Measurements from ENCODE around the gene GIT2.

Gene GIT2

DNA sequence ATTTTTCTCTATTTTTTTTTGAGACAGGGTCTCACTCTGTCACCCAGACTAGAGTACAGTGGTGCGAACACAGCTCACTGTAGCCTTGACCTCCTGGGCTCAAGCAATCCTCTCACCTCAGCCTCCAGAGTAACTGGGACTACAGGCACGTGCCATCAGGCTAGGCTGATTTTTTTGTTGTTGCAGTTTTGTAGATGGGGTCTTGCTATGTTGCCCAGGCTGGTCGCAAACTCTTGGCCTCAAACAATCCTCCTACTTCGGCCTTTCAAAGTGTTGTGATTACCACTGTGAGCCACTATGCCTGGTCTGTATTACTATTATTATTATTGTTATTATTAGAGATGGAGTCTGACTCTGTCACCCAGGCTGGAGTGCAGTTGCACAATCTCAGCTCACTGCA is 23.3 kb downstream of the GIT2 start:
- no peak for DNase-seq (ENCODE audit: low spot score)

DNA sequence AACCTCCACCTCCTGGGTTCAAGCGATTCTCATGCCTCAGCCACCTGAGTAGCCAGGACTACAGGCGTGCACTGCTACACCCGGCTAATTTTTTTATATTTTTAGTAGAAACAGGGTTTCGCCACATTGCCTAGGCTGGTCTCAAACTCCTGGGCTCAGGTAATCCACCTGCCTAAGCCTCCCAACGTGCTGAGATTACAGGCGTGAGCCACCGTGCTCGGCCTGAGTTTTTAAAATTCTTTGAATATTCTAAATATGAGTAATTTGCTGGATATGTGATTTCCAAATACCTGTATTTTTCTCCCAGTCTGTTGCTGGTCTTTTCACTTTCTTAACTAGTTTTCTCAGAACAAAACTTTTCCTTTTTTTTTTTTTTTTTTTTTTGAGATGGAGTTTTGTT is 27.4 kb downstream of the GIT2 start:
- no peak for DNase-seq (ENCODE audit: low spot score)

DNA sequence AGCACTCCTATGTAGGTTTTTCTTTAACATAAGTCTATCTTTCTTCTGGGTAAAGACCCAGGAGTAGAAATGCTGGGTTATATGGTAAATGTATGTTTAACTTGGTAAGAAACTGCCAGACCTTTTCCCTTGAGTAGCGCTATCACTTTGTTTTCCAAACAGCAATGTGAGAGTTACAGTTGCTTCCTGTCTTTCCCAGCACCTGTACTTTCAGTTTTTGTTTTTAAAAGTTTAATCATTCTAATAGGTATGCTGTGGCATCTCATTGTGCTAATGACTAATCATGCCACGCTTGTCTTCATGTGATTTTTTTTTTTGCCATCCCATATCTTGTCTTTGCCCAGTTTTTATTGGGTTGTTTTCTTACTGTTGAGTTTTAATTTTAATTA is 28.1 kb downstream of the GIT2 start:
- DNase-seq (ENCODE audit: low spot score) = no peak

DNA sequence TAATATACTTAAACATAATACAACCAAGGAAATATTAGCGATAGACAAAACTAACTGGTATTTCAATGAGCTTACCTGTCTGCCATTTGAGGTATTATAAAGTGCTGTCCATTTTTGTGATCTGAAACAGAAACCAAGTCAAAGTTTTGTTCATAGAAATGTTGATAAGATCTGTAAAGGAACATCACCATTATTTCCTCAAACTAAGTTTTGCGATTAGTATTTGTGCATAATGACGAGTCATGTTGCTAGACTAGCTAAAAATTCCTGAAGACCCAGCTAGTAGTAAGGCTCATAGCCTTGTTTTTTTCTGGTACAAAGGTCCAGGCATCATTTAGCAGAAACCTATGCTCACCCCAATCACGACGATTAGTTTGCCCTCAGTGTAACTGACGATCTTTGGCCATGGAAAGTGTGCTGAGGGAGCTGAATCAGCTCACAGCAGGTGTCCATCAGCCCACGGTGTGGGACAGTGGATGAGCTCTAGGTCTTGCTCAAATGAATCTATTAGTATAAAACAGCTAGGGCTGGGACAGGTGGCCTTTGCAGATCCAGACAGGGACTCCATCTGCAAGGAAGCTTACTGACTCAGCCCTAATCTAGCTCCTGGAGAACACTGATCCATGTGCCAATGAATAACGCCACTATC is 28.7 kb downstream of the GIT2 start:
- DNase-seq (ENCODE audit: low spot score) = no peak

DNA sequence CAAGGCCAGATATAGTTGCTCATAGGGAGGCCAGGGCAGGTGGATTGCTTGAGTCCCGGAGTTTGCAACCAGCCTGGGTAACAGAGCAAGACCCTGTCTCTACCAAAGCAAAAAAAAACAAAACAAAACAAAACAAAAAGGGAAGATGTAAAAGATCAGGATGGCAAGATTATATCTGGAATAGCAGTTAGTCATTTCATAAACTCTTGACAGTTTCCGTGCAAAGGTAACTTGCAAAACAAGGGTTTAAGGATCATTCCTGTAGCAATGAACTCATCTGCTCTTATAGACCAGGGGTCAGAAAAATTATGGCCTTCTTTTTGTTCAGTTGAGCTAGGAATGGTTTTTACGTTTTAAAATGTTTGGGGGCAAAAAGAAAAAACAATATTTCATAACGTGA is 29.6 kb downstream of the GIT2 start:
- no peak for DNase-seq (ENCODE audit: low spot score)

DNA sequence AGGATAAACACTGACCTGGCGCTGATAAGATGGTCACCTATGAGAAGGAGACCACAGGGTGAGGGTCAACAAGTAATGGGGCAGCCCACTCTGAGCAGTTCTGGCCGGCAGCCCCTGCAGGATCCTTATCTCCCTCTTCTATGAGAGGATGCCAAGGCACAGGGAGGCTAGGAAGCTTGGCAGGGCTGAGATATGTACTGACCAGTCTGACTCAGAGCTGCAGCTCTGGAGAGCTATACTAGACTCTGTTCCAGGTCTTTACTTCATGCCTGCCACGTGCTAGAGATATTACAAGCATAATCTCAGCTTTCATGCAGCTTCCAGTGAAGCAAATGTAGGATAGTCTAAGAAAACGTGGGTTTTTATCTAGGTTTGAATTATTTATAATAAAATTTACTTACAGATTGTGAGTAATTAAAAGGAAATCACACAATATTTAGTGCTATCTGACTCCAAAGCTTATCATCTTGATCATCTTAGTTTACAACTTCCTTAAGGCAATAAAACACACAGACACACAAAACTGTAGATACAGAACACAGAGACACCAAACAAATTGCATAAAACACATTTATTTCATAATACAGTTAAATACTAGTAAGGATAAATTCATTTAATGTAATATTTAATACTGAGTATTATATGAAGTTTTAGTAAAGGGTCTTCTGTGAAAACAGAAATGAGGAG is 32.3 kb downstream of the GIT2 start:
- no peak for DNase-seq (ENCODE audit: low spot score)

DNA sequence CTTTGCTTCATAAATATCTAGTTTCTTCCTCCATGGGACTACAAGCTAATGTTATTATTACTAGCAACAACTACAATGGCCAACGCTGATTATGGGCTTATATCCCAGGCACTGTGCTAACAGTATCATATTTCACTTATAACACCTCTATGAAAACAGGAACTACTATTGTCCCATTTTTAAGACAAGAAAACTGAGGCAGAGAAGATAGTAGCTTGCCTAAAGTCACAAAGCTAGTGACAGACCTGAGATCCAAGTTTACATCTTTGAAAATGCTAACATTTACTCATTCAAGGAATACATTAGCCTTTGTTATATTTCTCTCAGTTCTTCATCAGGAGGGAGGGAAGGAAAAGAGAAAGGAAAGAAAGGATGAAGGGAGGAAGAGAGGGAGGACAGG is 32.8 kb downstream of the GIT2 start:
- no peak for DNase-seq (ENCODE audit: low spot score)

DNA sequence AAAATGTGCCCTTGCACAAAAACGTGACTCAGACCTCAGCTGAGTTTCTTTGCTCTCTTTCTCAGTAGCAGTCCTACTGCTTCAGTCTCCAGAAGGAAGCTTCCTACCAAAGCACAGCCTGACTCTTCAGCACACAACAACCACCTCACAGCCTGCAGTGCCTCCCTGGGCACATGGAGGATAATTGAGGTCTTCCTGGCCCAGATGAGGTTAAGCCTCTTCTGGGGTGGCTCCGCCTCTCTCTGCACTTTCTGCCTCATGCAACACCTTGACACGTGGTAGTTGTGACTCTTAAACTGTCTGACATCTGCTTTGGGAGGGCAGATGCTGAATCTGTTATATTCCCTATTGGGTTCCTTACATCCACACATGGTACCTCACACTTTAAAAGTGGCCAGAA is 33.8 kb downstream of the GIT2 start:
- no peak for DNase-seq (ENCODE audit: low spot score)

DNA sequence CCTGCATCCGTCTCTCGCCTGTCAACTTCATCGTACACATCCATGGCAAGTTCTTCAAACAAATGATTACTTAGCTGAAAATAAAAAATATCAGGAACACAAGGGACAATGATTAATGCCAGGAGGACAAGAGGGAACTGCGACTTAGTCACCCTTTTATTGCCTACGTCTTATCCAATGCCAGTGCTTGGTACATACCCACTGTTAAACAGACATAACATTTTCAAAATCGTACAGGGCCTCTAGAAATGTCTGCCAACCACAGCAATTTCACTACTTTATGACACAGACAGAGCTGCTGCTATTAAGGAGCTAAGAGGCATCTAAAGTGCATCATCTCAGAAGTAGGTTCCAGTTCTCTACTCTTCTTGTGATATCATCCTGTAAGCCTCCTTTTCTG is 34.6 kb downstream of the GIT2 start:
- DNase-seq (ENCODE audit: low spot score) = no peak

DNA sequence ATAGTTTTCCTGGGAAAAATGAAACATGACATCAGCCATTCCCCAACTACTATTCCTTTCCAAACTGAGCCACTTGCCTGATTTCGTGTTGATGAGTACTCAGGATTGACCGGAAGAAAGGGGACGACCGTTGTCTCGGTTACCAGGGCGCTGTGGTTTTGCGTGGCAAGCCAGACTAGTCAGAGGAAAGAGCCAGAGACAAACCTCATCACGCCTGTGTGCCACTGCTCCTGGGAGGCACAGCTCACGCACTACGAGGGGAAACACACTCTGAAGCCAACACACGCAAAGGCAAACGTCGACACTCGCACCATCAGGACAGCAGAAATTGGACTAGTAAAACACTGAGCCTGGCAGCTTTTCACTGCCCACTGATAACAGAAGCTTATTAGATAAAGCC is 35.0 kb downstream of the GIT2 start:
- no peak for DNase-seq (ENCODE audit: low spot score)

DNA sequence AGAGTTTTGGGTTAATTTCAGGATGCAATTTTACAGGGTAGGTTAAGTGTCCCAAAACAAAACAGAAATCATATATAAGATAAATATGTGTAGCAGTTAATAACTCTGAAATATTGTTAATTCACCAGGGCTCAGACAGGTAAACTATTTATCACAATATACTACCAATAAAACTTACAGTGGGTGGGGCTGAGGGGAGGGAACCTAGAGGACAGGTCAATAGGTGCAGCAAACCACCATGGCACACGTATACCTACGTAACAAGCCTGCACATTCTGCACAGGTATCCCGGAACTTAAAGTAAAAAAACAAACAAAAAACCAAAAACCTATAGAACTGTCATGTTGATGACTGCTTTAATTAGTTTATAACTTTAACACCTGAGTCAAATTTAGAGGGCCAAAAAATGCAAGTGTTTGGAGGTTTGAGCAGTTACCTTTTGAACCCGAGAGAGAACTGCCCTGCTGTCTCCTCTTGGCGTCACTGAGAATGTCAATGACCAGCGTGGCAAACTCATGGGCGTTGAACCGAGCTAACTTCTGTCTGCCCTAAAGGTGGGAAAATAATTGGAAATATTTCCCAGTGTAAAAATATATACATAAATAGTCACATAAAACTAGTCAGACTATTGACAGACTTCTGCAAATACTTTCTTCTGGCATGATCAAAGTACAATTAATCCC is 36.6 kb downstream of the GIT2 start:
- DNase-seq (ENCODE audit: low spot score) = no peak

DNA sequence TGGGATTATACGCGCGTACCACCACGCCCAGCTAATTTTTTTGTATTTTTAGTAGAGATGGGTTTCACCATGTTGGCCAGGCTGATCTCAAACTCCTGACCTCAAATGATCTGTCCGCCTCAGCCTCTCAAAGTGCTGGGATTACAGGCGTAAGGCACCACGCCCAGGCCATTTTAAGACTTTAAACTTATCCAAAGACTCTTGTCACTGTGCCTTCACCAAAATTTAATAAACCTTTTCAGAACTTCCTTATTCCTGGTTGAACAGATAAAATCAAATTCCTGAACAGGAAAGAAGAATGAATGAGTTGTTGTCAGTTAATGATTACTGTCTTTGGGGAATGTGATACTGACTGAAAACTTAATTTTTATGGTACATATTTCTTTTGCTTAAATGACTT is 37.8 kb downstream of the GIT2 start:
- DNase-seq (ENCODE audit: low spot score) = no peak

DNA sequence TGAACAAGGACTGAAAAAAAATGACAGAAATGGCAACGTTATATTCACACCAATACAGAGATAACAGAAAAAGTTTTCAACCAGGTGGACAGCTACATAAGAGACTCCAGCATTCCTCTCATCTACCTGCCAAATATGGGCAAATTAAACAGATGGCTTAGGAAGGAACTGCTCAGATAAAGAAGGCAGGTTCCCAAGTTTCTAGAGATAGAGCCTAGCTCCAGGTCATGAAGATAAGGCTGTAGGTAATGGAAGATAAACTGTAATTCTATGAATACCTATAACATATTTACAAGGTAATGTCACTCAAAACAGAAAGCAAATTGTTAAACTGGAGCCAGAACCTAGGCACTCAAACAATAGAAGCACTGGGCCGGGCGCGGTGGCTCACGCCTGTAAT is 42.5 kb downstream of the GIT2 start:
- no peak for DNase-seq (ENCODE audit: low spot score)

DNA sequence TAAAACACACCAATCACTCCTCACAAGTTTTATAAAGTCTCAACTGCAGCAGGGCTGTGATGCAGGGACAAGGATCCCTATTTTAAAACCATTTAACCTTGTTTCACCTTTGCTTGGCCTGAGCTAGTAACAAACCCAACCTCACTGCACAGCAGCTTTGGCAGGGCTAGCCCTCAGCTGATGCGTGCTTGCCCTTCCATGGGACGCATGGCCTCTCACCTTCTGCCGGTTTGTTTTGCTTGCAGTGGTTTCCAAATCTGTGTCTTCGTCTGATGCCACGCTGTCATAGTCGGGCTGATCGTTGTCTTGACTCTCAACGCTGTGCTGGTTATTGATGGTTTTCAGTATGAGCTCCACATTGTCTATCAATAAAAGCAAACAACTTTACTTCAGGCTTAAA is 43.3 kb downstream of the GIT2 start:
- no peak for DNase-seq (ENCODE audit: low spot score)

DNA sequence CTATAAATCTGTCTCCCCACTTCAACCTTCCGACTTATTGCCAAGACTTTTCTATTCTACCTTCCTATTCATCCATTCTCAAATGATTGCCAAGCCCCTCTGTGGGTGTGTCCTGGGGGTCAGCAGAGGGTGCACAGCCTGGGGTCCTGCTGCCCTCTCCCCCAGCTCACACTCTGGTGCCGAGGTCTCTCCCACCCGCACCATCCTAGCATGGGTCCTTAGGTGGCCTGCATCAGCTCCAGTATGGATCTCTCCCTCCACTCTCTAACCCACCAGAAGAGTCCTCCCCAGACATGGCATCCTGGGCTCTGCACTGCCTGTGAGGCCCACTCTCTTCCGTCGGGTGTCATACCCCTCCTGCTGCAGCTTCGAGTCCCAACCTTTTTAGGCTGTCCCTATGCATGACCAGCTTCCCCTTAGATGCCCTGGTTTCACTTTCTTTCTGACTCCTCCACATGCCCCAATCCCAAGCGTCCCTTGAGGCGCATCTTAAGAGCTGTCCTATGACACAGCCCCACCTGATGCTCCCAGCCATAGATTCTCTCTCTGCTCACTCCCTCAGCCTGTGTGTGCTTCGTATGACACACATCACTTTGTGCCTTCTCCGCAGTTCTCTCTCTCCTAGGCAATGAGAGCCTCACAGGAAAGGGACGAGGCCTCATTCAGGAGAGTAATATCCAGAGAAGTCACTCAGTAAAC is 43.9 kb downstream of the GIT2 start:
- DNase-seq (ENCODE audit: low spot score) = peak; percentile 24

DNA sequence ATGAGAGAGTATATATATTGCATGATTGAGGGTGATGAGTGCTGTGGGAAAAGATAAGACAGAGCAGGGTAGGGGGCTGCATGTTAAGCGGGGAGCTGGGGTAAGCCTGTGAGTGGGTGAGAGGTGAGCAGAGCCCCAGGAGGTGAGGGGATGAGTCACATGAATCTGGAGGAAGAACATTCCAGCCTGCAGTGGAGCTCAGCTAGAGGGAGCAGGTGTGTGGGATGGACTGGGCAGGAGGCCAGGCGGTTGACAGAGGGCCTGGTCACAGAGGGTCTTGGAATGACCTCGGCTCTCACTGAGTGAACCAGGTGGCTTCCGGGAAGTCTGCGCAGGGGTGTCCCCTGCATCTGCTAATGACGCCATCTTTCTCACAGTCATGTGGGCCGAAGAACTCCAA is 44.4 kb downstream of the GIT2 start:
- DNase-seq (ENCODE audit: low spot score) = no peak

DNA sequence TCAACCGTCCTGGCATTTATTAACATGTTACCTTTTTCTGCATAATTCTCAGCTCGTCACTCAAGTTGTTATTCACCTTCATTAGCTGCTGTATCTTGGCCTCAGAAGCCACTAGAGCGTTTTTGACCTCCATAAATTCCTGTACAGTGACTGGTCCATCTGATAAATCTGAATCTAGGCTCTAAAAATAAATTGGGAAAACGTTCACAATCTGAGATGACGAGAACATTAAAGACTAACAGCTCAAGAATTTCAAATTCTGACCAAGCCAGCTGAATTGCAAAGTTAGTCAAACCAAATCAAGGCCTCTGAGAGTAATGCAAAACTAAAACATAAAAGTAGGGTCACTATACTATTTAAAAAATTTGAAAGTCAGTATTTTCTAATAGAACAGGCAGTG is 45.0 kb downstream of the GIT2 start:
- DNase-seq (ENCODE audit: low spot score) = no peak

DNA sequence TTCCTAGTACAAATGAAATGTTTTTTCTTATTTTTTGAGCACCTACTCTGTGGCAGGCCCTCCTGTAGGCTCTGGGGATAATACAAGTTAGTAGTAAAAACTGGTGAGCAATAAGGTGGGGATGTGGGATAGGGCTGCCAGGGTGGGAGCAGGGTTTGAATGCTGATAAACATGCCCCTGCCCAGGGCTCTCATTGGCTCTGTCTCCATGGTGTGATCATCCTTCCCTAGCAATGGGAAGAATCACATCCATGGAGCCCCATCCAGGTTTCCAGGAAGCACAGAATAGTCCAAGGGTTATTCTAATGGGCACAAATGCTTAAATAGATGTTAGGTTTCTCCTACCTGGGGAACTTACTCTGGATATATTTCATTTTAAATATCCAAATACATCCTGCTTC is 45.5 kb downstream of the GIT2 start:
- no peak for DNase-seq (ENCODE audit: low spot score)

DNA sequence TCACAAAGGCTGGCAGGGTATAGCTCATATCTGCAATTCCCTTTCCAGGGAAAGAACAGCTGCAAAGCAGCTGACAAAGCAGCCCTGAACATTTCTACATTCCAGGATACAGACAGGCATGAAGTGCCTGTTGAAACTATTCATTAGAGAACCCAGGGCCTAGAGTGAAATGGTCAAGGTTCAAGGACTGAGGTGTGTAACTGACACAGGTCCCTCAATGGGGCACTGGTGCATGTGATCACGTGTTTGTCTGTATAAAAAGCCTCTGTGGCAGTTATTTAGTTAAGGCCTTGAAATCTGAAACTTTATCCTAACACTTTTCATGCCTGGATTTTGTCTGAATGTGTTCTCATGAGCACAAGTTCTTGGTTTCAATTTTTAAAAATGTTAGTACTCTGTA is 47.1 kb downstream of the GIT2 start:
- DNase-seq (ENCODE audit: low spot score) = no peak

DNA sequence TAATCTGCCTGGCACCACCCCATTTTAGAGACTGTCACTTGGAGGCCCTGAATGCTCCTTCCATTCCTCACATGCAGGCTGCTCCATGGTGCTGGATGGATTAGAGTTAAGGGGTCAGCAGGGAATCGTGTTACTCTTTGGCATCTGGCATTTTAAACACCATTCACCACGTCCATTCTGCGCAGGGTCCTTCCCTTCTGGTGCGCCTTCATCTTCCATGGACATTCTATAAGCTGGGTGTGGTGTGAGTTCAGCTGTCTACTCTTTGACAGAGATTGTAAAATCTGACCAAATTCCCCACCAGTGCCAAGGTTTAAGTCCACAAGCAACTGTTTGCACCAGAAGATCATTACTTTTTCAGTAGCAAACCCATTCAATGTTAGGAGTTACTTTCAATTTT is 47.8 kb downstream of the GIT2 start:
- DNase-seq (ENCODE audit: low spot score) = no peak

DNA sequence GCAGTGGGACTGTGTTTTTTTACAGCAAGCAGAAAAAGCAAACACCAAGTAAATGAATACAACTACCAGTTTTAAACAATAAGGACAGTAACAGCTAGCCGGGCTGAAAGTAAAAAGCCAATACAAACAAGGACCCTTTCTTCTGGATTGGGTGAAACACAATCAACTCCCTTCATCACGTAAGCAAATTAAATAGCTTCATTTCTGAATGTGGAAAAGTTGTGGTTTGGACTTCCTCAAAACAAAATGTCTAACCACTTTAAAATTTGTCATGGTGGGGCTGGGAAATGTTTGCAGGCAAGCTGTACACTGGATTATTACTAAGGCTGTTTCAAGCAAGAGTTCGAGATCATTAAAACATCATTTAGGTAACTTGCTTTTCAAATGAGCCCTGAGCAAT is 48.6 kb downstream of the GIT2 start:
- no peak for DNase-seq (ENCODE audit: low spot score)

DNA sequence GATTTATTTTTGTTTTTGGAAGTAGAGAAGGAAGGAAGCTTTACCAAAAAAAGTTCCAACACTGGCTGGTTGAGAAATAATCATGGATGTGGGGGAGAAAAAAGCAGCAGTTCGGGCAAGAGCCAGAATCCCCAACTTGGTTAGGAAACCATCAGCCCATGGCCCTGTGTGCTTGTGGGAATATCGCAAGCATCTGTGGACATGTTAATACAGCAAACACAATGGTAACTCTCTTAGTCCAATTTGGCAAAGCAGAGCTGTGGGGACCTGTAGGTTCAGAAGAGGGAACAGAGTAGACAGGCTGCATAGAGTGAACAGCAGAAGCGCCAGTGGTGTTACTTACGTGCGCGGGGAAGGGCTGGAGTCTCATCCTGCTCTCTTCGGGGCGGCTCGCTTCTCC is 49.3 kb downstream of the GIT2 start:
- no peak for DNase-seq (ENCODE audit: low spot score)

DNA sequence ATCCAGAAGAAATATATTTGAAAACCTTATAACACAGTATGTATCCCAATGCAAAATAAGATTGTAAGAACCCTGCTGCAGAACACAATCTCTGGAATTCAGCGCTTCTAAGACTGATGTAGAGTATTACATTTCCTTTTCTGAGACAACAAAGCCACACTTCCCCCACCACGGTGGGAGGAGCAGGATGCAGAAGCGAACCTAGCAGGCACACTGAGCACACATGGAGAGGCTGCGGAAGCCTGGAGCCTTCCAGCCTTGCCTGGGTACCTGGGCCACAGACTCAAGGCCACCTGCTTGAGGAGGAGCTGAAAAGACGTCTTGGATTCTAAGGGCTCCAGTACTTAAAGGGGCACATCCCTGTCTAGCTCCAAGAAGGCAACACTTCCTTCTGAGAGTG is 49.7 kb downstream of the GIT2 start:
- DNase-seq (ENCODE audit: low spot score) = no peak
